MM.1S (cell line): ENCODE results near the gene TNFSF9.

Experiments
- DNase-seq: peaks from one replicate; pipeline ENCODE4 v3.0.0-alpha.2; 2015
- H2AFZ ChIP-seq: fragments of 300-600 bp; sonication (generic); 2 replicates; pipeline ENCODE4 v1.6.0; 2016; ENCODE audit warnings: antibody characterized with exemption, low read length
- H3F3A ChIP-seq: fragments of 300-600 bp; sonication (generic); 2 replicates; pipeline ENCODE4 v1.6.1; 2016; ENCODE audit warnings: mild to moderate bottlenecking, antibody characterized with exemption, low read length, moderate library complexity, mixed read lengths; ENCODE audit not compliant: insufficient read depth
- H3K27ac ChIP-seq: fragments of 300-600 bp; sonication (generic); 2 replicates; pipeline ENCODE4 v1.5.1; 2016; ENCODE audit warnings: mild to moderate bottlenecking, low read length
- H3K27me3 ChIP-seq: fragments of 300-600 bp; sonication (generic); replicated peaks from 2 replicates; pipeline ENCODE4 v1.6.0; 2016; ENCODE audit warnings: low read length; ENCODE audit not compliant: insufficient read depth
- H3K36me3 ChIP-seq: fragments of 300-600 bp; sonication (generic); replicated peaks from 2 replicates; pipeline ENCODE4 v1.6.1; 2016; ENCODE audit warnings: mild to moderate bottlenecking, low read length, mixed read lengths; ENCODE audit not compliant: insufficient read depth
- H3K4me1 ChIP-seq: fragments of 300-600 bp; sonication (generic); 2 replicates; pipeline ENCODE4 v1.6.1; 2016; ENCODE audit warnings: low read length, mixed read lengths
- H3K4me2 ChIP-seq: fragments of 300-600 bp; sonication (generic); 2 replicates; pipeline ENCODE4 v1.6.0; 2016; ENCODE audit warnings: low read depth, low read length
- H3K4me3 ChIP-seq: fragments of 300-600 bp; sonication (generic); 2 replicates; pipeline ENCODE4 v1.5.1; 2016; ENCODE audit warnings: low read length, mixed read lengths
- H3K79me2 ChIP-seq: fragments of 300-600 bp; sonication (generic); 2 replicates; pipeline ENCODE4 v1.6.1; 2016; ENCODE audit warnings: mixed run types, low read length, mixed read lengths
- H3K9ac ChIP-seq: fragments of 300-600 bp; sonication (generic); 2 replicates; pipeline ENCODE4 v1.6.1; 2016; ENCODE audit warnings: low read length, mixed read lengths
- H3K9me2 ChIP-seq: fragments of 300-600 bp; sonication (generic); replicated peaks from 2 replicates; pipeline ENCODE4 v1.6.1; 2016; ENCODE audit warnings: mild to moderate bottlenecking, low read length, mixed read lengths; ENCODE audit not compliant: insufficient read depth
- H3K9me3 ChIP-seq: fragments of 300-600 bp; sonication (generic); replicated peaks from 2 replicates; pipeline ENCODE4 v1.6.1; 2016; ENCODE audit warnings: mild to moderate bottlenecking, low read length, mixed read lengths; ENCODE audit not compliant: insufficient read depth
- H4K20me1 ChIP-seq: fragments of 300-600 bp; sonication (generic); 2 replicates; pipeline ENCODE4 v1.6.1; 2016; ENCODE audit warnings: mild to moderate bottlenecking, low read length, moderate library complexity, mixed read lengths; ENCODE audit not compliant: insufficient read depth
- CTCF ChIP-seq: fragments of 300-600 bp; sonication (generic); IDR thresholded peaks from 2 replicates; pipeline ENCODE4 v1.5.1; 2016; ENCODE audit warnings: antibody characterized with exemption, low read length, mixed read lengths
- EZH2 ChIP-seq: fragments of 300-600 bp; sonication (generic); optimal IDR thresholded peaks from 2 replicates; pipeline ENCODE3; 2017; ENCODE audit warnings: low read depth, mild to moderate bottlenecking, antibody characterized with exemption, low read length, mixed read lengths
- EZH2phosphoT487 ChIP-seq: fragments of 300-600 bp; sonication (generic); IDR thresholded peaks from 2 replicates; pipeline ENCODE4 v1.6.1; 2018; ENCODE audit warnings: antibody characterized with exemption, low read length

TNFSF9 gene

GRCh38 chr19:6494438-6495036, 36.3 kb upstream of the TNFSF9 start:
- no peaks in the 10 kb centered on the region for H4K20me1 ChIP-seq
- H2AFZ ChIP-seq, result no peak overlapping the region
- no peaks in the 10 kb centered on the region for H3K36me3 ChIP-seq
- H3K27me3 ChIP-seq, result peaks cover 21% of the 10 kb centered on the region; the same call in 1 of the 2 replicates
- no peak overlapping the region for H3K9ac ChIP-seq
- no peaks in the 10 kb centered on the region for H3K4me1 ChIP-seq
- no peak overlapping the region for H3K27ac ChIP-seq
- TF ChIP-seq EZH2, result no peak
- TF ChIP-seq EZH2phosphoT487, result no peak
- TF ChIP-seq CTCF, result no peak
- no peaks in the 10 kb centered on the region for H3K9me3 ChIP-seq
- H3F3A ChIP-seq, result no peaks in the 10 kb centered on the region
- H3K4me2 ChIP-seq, result no peak overlapping the region
- H3K9me2 ChIP-seq, result no peaks in the 10 kb centered on the region
- DNase-seq, result no peak
- H3K4me3 ChIP-seq, result no peak overlapping the region
- no peaks in the 10 kb centered on the region for H3K79me2 ChIP-seq

- H3K27me3 ChIP-seq, result peaks cover 31% of the 10 kb centered on the region
- no peaks in the 10 kb centered on the region for H4K20me1 ChIP-seq
- H3K9me2 ChIP-seq, result no peaks in the 10 kb centered on the region
- H3K4me2 ChIP-seq, result no peak overlapping the region
- H3K9ac ChIP-seq, result no peak overlapping the region
- H2AFZ ChIP-seq, result no peak overlapping the region
- H3K79me2 ChIP-seq, result no peaks in the 10 kb centered on the region
- no peak for DNase-seq
- no peaks in the 10 kb centered on the region for H3K4me1 ChIP-seq
- no peak overlapping the region for H3K27ac ChIP-seq
- H3F3A ChIP-seq, result no peaks in the 10 kb centered on the region
- H3K9me3 ChIP-seq, result no peaks in the 10 kb centered on the region
- H3K4me3 ChIP-seq, result no peak overlapping the region
- no peaks in the 10 kb centered on the region for H3K36me3 ChIP-seq
- TF ChIP-seq EZH2phosphoT487, result no peak
- no peak for TF ChIP-seq EZH2
- TF ChIP-seq CTCF, result no peak
These were observed 34.9 kb upstream of the TNFSF9 start for GRCh38 chr19:6495947-6496346.

- H3K4me3 ChIP-seq, result no peak overlapping the region
- H4K20me1 ChIP-seq, result no peaks in the 10 kb centered on the region
- no peak overlapping the region for H3K9ac ChIP-seq
- no peak overlapping the region for H3K4me2 ChIP-seq
- H3K9me2 ChIP-seq, result no peaks in the 10 kb centered on the region
- H3K36me3 ChIP-seq, result no peaks in the 10 kb centered on the region
- TF ChIP-seq EZH2 (no peak), CTCF (no peak), EZH2phosphoT487 (no peak)
- H2AFZ ChIP-seq, result no peak overlapping the region
- H3F3A ChIP-seq, result no peaks in the 10 kb centered on the region
- no peaks in the 10 kb centered on the region for H3K79me2 ChIP-seq
- H3K9me3 ChIP-seq, result no peaks in the 10 kb centered on the region
- peaks cover 53% of the 10 kb centered on the region for H3K27me3 ChIP-seq
- no peak overlapping the region for H3K27ac ChIP-seq
- H3K4me1 ChIP-seq, result peaks cover 5% of the 10 kb centered on the region; the same call in 1 of the 2 replicates
- no peak for DNase-seq
These were observed 32.4 kb upstream of the TNFSF9 start for GRCh38 chr19:6498294-6499036.
